ENCODE measurements around the gene NLGN1. TPM values are rescaled to one million over a fixed set of nuclear protein-coding genes. Genes with fewer than 3 reads are reported as not detected.
A peak's percentile ranks its signal among the peaks of the same experiment; 100 is the strongest.
"Not testable (repeated sequence)": the region's sequence is repeated elsewhere in the genome, so short reads cannot be mapped to it uniquely, and the experiment has no call there.

Gene NLGN1
- total RNA-seq, 2 experiments from 2014 or later = not detected

DNA sequence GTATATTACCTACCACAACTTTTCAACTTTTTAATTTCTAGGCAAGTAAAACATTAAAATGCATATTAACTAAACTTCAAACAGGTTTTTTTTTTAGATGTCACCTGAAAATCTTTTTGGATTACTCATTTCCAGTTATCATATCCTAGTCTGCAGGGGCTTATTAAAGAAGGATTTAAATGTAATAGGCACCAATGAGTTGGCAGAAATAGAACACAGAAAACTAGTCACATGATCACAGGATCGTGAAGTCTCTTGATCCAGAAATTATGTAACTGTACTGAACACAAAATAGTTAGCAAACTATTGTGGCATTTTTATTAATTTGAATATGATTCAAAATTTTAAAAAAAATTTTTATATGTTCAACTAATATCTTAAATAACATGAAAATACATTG lies 807.2 kb downstream of the NLGN1 start:
- Mint-ChIP-seq H3K27me3 (no peaks in the 10 kb centered on the region), H3K36me3 (no peaks in the 10 kb centered on the region), H3K27ac (no peak overlapping the region), H3K4me1 (no peaks in the 10 kb centered on the region), H3K4me3 (no peak overlapping the region), H3K9me3 (no peaks in the 10 kb centered on the region)
- no peak for DNase-seq
- POLR2A ChIA-PET = no interaction called here
- ATAC-seq (ENCODE audit: low read depth) = no peak

GRCh38 chr3:174206607-174207192 lies 809.2 kb downstream of the NLGN1 start:
- Mint-ChIP-seq H3K36me3 (no peaks in the 10 kb centered on the region), H3K9me3 (no peaks in the 10 kb centered on the region), H3K4me1 (no peaks in the 10 kb centered on the region), H3K27ac (no peak overlapping the region), H3K27me3 (no peaks in the 10 kb centered on the region), H3K4me3 (no peak overlapping the region)
- POLR2A ChIA-PET = no interaction called here
- ATAC-seq (ENCODE audit: low read depth) (no peak), DNase-seq (no peak)

DNA sequence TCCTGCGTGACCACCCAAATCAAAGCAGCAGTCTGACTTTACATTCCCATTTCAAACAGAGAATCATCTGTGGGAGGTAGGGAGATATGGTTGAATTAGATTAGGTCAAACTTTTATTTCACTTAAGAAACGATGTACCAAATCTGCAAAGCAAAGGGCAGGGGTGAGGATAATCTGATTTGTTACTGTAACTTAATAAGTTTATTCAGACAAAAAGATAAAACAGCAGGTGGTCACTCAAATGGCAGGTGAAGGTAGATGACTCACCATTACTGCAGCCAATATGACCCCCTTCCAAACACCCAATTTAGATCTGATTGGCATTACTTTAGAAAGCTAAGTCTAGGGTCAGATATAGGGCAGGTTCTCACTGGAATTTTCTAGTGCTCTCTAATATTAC lies 810.6 kb downstream of the NLGN1 start:
- ATAC-seq (ENCODE audit: low read depth) (no peak), DNase-seq (no peak)
- H3K27ac Mint-ChIP-seq = no peak overlapping the region
- H3K27me3 Mint-ChIP-seq = no peaks in the 10 kb centered on the region
- no peak overlapping the region for H3K4me3 Mint-ChIP-seq
- no peaks in the 10 kb centered on the region for H3K4me1 Mint-ChIP-seq
- POLR2A ChIA-PET = interaction anchor here (0.6 kb wide), 1 partner anchor 454 kb away, joined by 3 read pairs; no protein-coding TSS in a partner anchor
- no peaks in the 10 kb centered on the region for H3K9me3 Mint-ChIP-seq
- H3K36me3 Mint-ChIP-seq = no peaks in the 10 kb centered on the region

DNA sequence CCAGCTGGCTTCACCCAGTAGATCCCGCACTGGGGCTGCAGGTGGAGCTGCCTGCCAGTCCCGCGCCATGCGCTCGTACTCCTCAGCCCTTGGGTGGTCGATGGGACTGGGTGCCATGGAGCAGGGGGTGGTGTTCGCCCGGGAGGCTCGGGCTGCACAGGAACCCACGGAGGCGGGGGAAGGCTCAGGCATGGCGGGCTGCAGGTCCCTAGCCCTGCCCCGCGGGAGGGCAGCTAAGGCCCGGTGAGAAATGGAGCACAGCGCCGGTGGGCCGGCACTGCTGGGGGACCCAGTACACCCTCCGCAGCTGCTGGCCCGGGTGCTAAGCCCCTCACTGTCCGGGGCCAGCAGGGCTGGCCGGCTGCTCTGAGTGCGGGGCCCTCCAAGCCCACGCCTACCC lies 814.4 kb downstream of the NLGN1 start:
- H3K4me1 Mint-ChIP-seq; ATAC-seq (ENCODE audit: low read depth); H3K4me3 Mint-ChIP-seq; POLR2A ChIA-PET; H3K27ac Mint-ChIP-seq; H3K9me3 Mint-ChIP-seq; H3K36me3 Mint-ChIP-seq; H3K27me3 Mint-ChIP-seq; DNase-seq: not testable (repeated sequence)

DNA sequence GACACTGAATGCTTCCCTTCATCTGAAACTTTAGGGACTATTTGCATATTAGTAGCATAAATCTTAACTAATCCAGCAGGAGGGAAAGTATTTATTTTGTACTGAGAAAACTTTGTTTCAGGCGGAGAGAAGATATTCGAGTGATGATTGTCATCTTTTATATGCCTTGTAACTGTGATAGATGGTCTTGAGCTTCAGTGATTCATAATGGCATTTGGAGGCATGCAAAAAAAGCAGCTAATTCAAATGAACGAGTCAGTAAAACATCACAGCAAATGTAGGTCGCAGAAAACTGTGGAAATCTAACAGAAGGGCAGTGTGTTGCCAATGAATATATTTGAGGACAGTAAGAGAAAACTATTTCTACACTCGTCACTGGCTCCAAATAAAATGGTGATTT lies 817.9 kb downstream of the NLGN1 start:
- DNase-seq (no peak), ATAC-seq (ENCODE audit: low read depth) (no peak)
- POLR2A ChIA-PET = no interaction called here
- Mint-ChIP-seq H3K4me1 (peaks cover 8% of the 10 kb centered on the region), H3K4me3 (no peak overlapping the region), H3K27ac (no peak overlapping the region), H3K27me3 (no peaks in the 10 kb centered on the region), H3K36me3 (no peaks in the 10 kb centered on the region), H3K9me3 (no peaks in the 10 kb centered on the region)

GRCh38 chr3:174216019-174216418 lies 818.5 kb downstream of the NLGN1 start:
- Mint-ChIP-seq H3K27ac (no peak overlapping the region), H3K4me1 (peaks cover 8% of the 10 kb centered on the region), H3K4me3 (no peak overlapping the region), H3K27me3 (no peaks in the 10 kb centered on the region), H3K9me3 (no peaks in the 10 kb centered on the region), H3K36me3 (no peaks in the 10 kb centered on the region)
- ATAC-seq (ENCODE audit: low read depth) (no peak), DNase-seq (no peak)
- POLR2A ChIA-PET = no interaction called here

DNA sequence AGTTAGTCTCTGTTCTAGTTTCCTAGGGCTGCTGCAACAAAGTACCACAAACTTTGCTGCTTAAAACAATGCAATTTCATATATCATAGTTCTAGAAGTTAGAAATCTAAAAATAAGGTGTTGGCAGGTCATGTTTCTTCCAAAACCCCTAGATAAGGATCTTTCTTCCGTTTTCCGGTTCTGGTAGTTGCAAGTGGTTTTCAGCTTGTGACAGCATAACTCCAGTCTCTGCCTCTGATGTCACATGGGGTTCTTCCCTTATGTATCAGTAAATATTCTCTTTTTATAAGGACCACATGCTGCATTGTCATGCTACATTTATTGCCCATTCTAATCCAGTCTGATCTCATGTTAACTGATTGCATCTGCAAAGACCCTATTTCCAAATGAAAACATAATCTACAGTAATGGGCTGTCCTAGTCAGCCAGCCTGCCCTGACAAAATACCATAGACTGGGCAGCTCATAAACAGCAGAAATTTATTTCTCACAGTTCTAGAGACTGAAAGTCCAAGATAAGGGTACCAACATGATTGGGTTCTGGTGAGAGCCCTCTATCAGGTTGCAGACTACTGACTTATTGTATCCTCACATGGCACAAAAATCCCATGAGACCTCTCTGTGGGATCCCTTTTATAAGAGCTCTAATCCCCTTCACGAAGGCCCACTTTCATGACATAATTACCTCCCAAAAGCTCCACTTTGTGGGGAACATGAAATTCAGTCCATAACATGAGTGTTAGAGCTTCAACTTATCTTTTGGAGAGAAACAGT lies 819.6 kb downstream of the NLGN1 start:
- Mint-ChIP-seq H3K27ac (no peak overlapping the region), H3K27me3 (no peaks in the 10 kb centered on the region), H3K4me3 (no peak overlapping the region), H3K4me1 (peaks cover 8% of the 10 kb centered on the region), H3K36me3 (no peaks in the 10 kb centered on the region), H3K9me3 (no peaks in the 10 kb centered on the region)
- DNase-seq (no peak), ATAC-seq (ENCODE audit: low read depth) (peak; percentile 52)
- POLR2A ChIA-PET = no interaction called here

- no peak overlapping the region for H3K27ac Mint-ChIP-seq
- POLR2A ChIA-PET = no interaction called here
Observed at GRCh38 chr3:174218016-174218415, 820.5 kb downstream of the NLGN1 start.

DNA sequence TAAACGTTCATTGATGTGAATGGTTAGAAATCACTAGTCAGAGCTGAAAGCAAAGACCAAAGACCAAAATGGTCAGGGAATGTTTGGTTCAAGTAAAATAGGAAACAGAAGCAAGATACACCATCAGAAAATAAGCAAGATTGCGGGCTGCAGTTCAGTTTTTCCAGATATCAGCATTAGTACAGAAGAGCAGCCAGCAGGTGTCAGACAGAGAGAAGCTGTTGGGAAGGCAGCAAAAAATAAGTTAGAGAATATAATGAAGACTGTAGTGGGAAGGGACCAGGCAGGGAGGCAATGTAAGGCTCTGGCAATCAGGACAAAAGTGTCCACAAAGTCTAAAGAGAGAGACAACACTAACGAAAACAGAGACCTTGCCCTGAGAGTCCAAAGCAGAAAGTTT lies 822.2 kb downstream of the NLGN1 start:
- ATAC-seq (ENCODE audit: low read depth) = no peak

More at GRCh38 chr3:174218016-174218415, 820.5 kb downstream of the NLGN1 start:
- Mint-ChIP-seq H3K4me3 (no peak overlapping the region), H3K4me1 (peaks cover 8% of the 10 kb centered on the region), H3K36me3 (no peaks in the 10 kb centered on the region), H3K9me3 (no peaks in the 10 kb centered on the region), H3K27me3 (no peaks in the 10 kb centered on the region)
- ATAC-seq (ENCODE audit: low read depth) (no peak), DNase-seq (no peak)

GRCh38 chr3:174220775-174221554 lies 823.4 kb downstream of the NLGN1 start:
- H3K27ac Mint-ChIP-seq = no peak overlapping the region
- H3K4me3 Mint-ChIP-seq = no peak overlapping the region
- H3K27me3 Mint-ChIP-seq = no peaks in the 10 kb centered on the region
- no peaks in the 10 kb centered on the region for H3K9me3 Mint-ChIP-seq
- no peak for DNase-seq
- H3K4me1 Mint-ChIP-seq = peaks cover 8% of the 10 kb centered on the region
- H3K36me3 Mint-ChIP-seq = no peaks in the 10 kb centered on the region
- no peak for ATAC-seq (ENCODE audit: low read depth)
- POLR2A ChIA-PET = no interaction called here

More for the DNA sequence above, 822.2 kb downstream of the NLGN1 start:
- Mint-ChIP-seq H3K4me1 (peaks cover 8% of the 10 kb centered on the region), H3K4me3 (no peak overlapping the region), H3K9me3 (no peaks in the 10 kb centered on the region), H3K36me3 (no peaks in the 10 kb centered on the region), H3K27ac (no peak overlapping the region), H3K27me3 (no peaks in the 10 kb centered on the region)
- POLR2A ChIA-PET = no interaction called here
- no peak for DNase-seq

GRCh38 chr3:174223042-174223441 lies 825.5 kb downstream of the NLGN1 start:
- H3K4me1 Mint-ChIP-seq = no peaks in the 10 kb centered on the region
- POLR2A ChIA-PET = no interaction called here
- no peaks in the 10 kb centered on the region for H3K27me3 Mint-ChIP-seq
- no peak overlapping the region for H3K4me3 Mint-ChIP-seq
- no peak overlapping the region for H3K27ac Mint-ChIP-seq
- ATAC-seq (ENCODE audit: low read depth) = no peak
- no peaks in the 10 kb centered on the region for H3K9me3 Mint-ChIP-seq
- H3K36me3 Mint-ChIP-seq = no peaks in the 10 kb centered on the region
- DNase-seq = no peak

GRCh38 chr3:174223626-174224025 lies 826.1 kb downstream of the NLGN1 start:
- no peak overlapping the region for H3K27ac Mint-ChIP-seq
- no peak overlapping the region for H3K4me3 Mint-ChIP-seq
- DNase-seq (no peak), ATAC-seq (ENCODE audit: low read depth) (no peak)
- POLR2A ChIA-PET = no interaction called here
- H3K4me1 Mint-ChIP-seq = no peaks in the 10 kb centered on the region
- H3K9me3 Mint-ChIP-seq = no peaks in the 10 kb centered on the region
- H3K36me3 Mint-ChIP-seq = no peaks in the 10 kb centered on the region
- H3K27me3 Mint-ChIP-seq = no peaks in the 10 kb centered on the region

- POLR2A ChIA-PET = no interaction called here
- Mint-ChIP-seq H3K27ac (no peak overlapping the region), H3K4me3 (no peak overlapping the region), H3K4me1 (no peaks in the 10 kb centered on the region), H3K36me3 (no peaks in the 10 kb centered on the region), H3K27me3 (no peaks in the 10 kb centered on the region), H3K9me3 (no peaks in the 10 kb centered on the region)
- DNase-seq (no peak), ATAC-seq (ENCODE audit: low read depth) (no peak)
Observed at GRCh38 chr3:174229916-174230315, 832.4 kb downstream of the NLGN1 start.

All from activated naive CD8-positive, alpha-beta T cell treated with anti-CD3 and anti-CD28 coated beads, Interleukin-2, amount 10 ng/mL, durations not matched to agents 7 days and 5 days (primary cell).